HepG2 (cell line): ENCODE data around the gene INO80B. TPM values are rescaled to one million over a fixed set of nuclear protein-coding genes. Genes with fewer than 3 reads are reported as not detected.

Experiments
- BORCS8-MEF2B ChIP-seq: sonication (generic); formaldehyde crosslinking; IDR thresholded peaks from 2 replicates; pipeline ENCODE4 v1.8.0; 2022; ENCODE audit warnings: mild to moderate bottlenecking, missing genetic modification reagents
- DR1 ChIP-seq: sonication (generic); formaldehyde crosslinking; IDR thresholded peaks from 2 replicates; pipeline ENCODE4 v1.8.0; 2021; ENCODE audit warnings: mild to moderate bottlenecking, missing genetic modification reagents, inconsistent platforms
- FOXA1 ChIP-seq, 2 experiments: fragments of 450-650 bp in 1 of 2; sonication (generic) in 1 of 2; formaldehyde crosslinking in 1 of 2; IDR thresholded peaks; 2 replicates each; pipeline versions ENCODE4 v1.4.0 to v1.6.1; 2016 to 2020; ENCODE audit warnings: missing genetic modification reagents in 1 of 2
- FOXK1 ChIP-seq: sonication (generic); formaldehyde crosslinking; IDR thresholded peaks from 2 replicates; pipeline ENCODE4 v1.4.0; 2020; ENCODE audit warnings: low read depth, missing genetic modification reagents, borderline replicate concordance
- IKZF4 ChIP-seq: sonication (generic); formaldehyde crosslinking; IDR thresholded peaks from 2 replicates; pipeline ENCODE4 v1.5.1; 2020; ENCODE audit warnings: borderline replicate concordance, mild to moderate bottlenecking, low read depth, missing genetic modification reagents; ENCODE audit errors: not compliant biosample characterization
- MLLT10 ChIP-seq: sonication (generic); formaldehyde crosslinking; IDR thresholded peaks from 2 replicates; pipeline ENCODE4 v1.4.0; 2020; ENCODE audit warnings: missing genetic modification reagents
- PLRG1 ChIP-seq: fragments of 450-650 bp; conservative IDR thresholded peaks from 2 replicates; pipeline ENCODE4 v1.6.1; 2016
- SOX13 ChIP-seq, 3 experiments: fragments of 450-650 bp in 1 of 3; sonication (generic) in 1 of 3; formaldehyde crosslinking in 1 of 3; IDR thresholded peaks in 2 of 3; conservative IDR thresholded peaks in 1 of 3; 2 replicates each; pipeline versions ENCODE4 v1.5.0 to v1.6.1; 2016 to 2020; ENCODE audit warnings: antibody characterized with exemption in 1 of 3, mild to moderate bottlenecking in 1 of 3, missing compliant biosample characterization in 1 of 3, missing genetic modification reagents in 1 of 3, moderate library complexity in 1 of 3
- YEATS2 ChIP-seq: sonication (generic); formaldehyde crosslinking; IDR thresholded peaks from 2 replicates; pipeline ENCODE4 v1.4.0; 2020; ENCODE audit warnings: missing genetic modification reagents, borderline replicate concordance
- ZNF3 ChIP-seq: IDR thresholded peaks from 2 replicates; pipeline ENCODE4 v1.7.0; 2017; ENCODE audit warnings: inconsistent platforms
- ZNF317 ChIP-seq: sonication (generic); formaldehyde crosslinking; IDR thresholded peaks from 2 replicates; pipeline ENCODE4 v1.5.0; 2020; ENCODE audit warnings: mild to moderate bottlenecking, missing genetic modification reagents
- ZNF598 ChIP-seq: sonication (generic); formaldehyde crosslinking; IDR thresholded peaks from 2 replicates; pipeline ENCODE4 v1.5.1; 2020; ENCODE audit warnings: mild to moderate bottlenecking, missing genetic modification reagents, borderline replicate concordance
- ZNF615 ChIP-seq: sonication (generic); formaldehyde crosslinking; IDR thresholded peaks from 2 replicates; pipeline ENCODE4 v1.5.0; 2020; ENCODE audit warnings: mild to moderate bottlenecking, missing genetic modification reagents, borderline replicate concordance
- ZNF674 ChIP-seq: sonication (generic); formaldehyde crosslinking; IDR thresholded peaks from 2 replicates; pipeline ENCODE4 v1.5.0; 2020; ENCODE audit warnings: low read depth, mild to moderate bottlenecking, missing genetic modification reagents
- ZNF879 ChIP-seq: sonication (generic); formaldehyde crosslinking; IDR thresholded peaks from 2 replicates; pipeline ENCODE4 v1.8.1; 2023; ENCODE audit warnings: missing genetic modification reagents
- polyA plus RNA-seq, 8 experiments: library from polyadenylated mRNA; depleted of rRNA in 3 of 8; stranded (reverse) in 7 of 8; unstranded in 1 of 8; fragments of >200 nt; fragmentation: Illumina TruSeq in 4 of 8; extraction: Trizol in 4 of 8; gene quantifications; 2 replicates each; pipeline versions ENCODE4 v1.2.1 to v1.2.3, GENCODE V29; 2011 to 2016; ENCODE audit warnings: low read depth in 4 of 8, missing spikeins in 1 of 8, mixed read lengths in 1 of 8; ENCODE audit not compliant: insufficient read depth in 1 of 8
- total RNA-seq, 5 experiments: library from RNA; depleted of rRNA; stranded (reverse); fragments of >200 nt; fragmentation: Illumina TruSeq; extraction: Trizol; gene quantifications; 2 replicates each; pipeline ENCODE4 v1.2.3, GENCODE V29; 2016; ENCODE audit warnings: low read depth in 1 of 5
- TF ChIP-seq, protein P1 (sequence below): sonication (generic); formaldehyde crosslinking; IDR thresholded peaks from 2 replicates; pipeline ENCODE4 v1.8.0; 2023; ENCODE audit warnings: mild to moderate bottlenecking, missing genetic modification reagents
- TF ChIP-seq, protein P2 (sequence below): IDR thresholded peaks from 2 replicates; pipeline ENCODE4 v1.6.1; 2016; ENCODE audit warnings: low read depth, missing genetic modification reagents, missing compliant biosample characterization
- TF ChIP-seq, protein P3 (sequence below): sonication (generic); formaldehyde crosslinking; IDR thresholded peaks from 2 replicates; pipeline ENCODE4 v1.4.0; 2020; ENCODE audit warnings: missing genetic modification reagents
- TF ChIP-seq, protein P4 (sequence below): sonication (generic); formaldehyde crosslinking; IDR thresholded peaks from 2 replicates; pipeline ENCODE4 v1.5.1; 2020; ENCODE audit warnings: mild to moderate bottlenecking, moderate library complexity, missing genetic modification reagents

INO80B gene
- total and polyA plus RNA-seq, 2 of the 13 experiments (the other 11 are each of a cell fraction or from before 2014, with no cell fraction given), result 6.2 to 14.5 TPM

DNA sequence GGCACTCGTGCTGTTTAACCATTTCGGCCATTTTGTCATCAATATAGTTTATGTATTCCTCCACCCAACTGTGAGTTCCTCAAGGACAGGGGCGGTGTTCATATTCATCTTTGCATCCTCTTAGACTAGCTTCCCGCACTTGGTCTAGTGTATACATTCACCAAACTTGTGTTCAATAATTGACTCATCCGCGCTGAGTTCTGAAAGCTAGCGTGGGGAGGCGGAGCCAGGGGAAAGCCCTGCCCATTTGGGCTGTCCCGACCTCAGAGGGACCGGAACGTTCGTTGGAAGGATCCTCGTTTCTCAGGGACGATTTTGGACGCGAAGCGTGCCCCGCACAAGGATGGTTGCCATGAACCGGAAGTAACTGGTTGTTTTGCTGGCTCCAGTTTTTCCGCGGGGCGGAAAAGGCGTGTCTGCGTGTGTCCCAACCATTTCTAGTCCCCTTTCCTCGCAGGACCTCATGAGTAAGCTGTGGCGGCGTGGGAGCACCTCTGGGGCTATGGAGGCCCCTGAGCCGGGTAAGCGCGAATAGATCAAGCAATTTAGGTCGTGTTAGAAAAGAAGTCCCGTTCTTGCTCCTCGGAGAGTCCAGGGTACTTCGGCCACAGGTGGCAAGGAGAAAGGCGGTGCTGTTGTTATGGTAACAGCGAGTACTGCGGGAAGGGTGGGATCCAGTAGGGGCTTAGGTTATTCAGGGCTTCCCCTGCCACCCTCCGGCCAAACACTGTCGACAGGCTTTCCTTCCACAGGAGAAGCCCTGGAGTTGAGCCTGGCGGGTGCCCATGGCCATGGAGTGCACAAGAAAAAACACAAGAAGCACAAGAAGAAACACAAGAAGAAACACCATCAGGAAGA is at the start of gene INO80B (continued):
- TF ChIP-seq, protein P1, sequence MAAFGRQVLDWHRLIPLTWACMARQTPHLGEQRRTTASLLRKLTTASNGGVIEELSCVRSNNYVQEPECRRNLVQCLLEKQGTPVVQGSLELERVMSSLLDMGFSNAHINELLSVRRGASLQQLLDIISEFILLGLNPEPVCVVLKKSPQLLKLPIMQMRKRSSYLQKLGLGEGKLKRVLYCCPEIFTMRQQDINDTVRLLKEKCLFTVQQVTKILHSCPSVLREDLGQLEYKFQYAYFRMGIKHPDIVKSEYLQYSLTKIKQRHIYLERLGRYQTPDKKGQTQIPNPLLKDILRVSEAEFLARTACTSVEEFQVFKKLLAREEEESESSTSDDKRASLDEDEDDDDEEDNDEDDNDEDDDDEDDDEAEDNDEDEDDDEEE (CRISPR knock-in tag), result peak; percentile 92; the same call in 1 of the 2 replicates
- no peak for TF ChIP-seq FOXA1 (IDR thresholded peaks at IDR 0.05)
- TF ChIP-seq FOXA1 (CRISPR knock-in tag; IDR thresholded peaks at IDR 0.05), result peak; percentile 57; the same call in 1 of the 2 replicates
- TF ChIP-seq DR1 (CRISPR knock-in tag), result peak; percentile 62
- TF ChIP-seq ZNF879, result no peak
- peak; percentile 97 for TF ChIP-seq YEATS2 (CRISPR knock-in tag)
- TF ChIP-seq, protein P2, sequence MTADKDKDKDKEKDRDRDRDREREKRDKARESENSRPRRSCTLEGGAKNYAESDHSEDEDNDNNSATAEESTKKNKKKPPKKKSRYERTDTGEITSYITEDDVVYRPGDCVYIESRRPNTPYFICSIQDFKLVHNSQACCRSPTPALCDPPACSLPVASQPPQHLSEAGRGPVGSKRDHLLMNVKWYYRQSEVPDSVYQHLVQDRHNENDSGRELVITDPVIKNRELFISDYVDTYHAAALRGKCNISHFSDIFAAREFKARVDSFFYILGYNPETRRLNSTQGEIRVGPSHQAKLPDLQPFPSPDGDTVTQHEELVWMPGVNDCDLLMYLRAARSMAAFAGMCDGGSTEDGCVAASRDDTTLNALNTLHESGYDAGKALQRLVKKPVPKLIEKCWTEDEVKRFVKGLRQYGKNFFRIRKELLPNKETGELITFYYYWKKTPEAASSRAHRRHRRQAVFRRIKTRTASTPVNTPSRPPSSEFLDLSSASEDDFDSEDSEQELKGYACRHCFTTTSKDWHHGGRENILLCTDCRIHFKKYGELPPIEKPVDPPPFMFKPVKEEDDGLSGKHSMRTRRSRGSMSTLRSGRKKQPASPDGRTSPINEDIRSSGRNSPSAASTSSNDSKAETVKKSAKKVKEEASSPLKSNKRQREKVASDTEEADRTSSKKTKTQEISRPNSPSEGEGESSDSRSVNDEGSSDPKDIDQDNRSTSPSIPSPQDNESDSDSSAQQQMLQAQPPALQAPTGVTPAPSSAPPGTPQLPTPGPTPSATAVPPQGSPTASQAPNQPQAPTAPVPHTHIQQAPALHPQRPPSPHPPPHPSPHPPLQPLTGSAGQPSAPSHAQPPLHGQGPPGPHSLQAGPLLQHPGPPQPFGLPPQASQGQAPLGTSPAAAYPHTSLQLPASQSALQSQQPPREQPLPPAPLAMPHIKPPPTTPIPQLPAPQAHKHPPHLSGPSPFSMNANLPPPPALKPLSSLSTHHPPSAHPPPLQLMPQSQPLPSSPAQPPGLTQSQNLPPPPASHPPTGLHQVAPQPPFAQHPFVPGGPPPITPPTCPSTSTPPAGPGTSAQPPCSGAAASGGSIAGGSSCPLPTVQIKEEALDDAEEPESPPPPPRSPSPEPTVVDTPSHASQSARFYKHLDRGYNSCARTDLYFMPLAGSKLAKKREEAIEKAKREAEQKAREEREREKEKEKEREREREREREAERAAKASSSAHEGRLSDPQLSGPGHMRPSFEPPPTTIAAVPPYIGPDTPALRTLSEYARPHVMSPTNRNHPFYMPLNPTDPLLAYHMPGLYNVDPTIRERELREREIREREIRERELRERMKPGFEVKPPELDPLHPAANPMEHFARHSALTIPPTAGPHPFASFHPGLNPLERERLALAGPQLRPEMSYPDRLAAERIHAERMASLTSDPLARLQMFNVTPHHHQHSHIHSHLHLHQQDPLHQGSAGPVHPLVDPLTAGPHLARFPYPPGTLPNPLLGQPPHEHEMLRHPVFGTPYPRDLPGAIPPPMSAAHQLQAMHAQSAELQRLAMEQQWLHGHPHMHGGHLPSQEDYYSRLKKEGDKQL, result peak; percentile 70
- TF ChIP-seq BORCS8-MEF2B (CRISPR knock-in tag), result peak; percentile 91
- TF ChIP-seq, protein P3, sequence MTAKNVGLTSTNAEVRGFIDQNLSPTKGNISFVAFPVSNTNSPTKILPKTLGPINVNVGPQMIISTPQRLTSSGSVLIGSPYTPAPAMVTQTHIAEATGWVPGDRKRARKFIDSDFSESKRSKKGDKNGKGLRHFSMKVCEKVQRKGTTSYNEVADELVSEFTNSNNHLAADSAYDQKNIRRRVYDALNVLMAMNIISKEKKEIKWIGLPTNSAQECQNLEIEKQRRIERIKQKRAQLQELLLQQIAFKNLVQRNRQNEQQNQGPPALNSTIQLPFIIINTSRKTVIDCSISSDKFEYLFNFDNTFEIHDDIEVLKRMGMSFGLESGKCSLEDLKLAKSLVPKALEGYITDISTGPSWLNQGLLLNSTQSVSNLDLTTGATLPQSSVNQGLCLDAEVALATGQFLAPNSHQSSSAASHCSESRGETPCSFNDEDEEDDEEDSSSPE (CRISPR knock-in tag), result peak; percentile 74
- TF ChIP-seq SOX13 (IDR thresholded peaks at IDR 0.05), result no peak
- TF ChIP-seq SOX13 (CRISPR knock-in tag; conservative IDR thresholded peaks at IDR 0.05 in 1 of 2, IDR thresholded peaks at IDR 0.05 in 1 of 2), result peak; percentile 27 to 68; a peak in 2 of 4 replicates
- TF ChIP-seq ZNF598 (CRISPR knock-in tag), result peak; percentile 98; the same call in 1 of the 2 replicates
- TF ChIP-seq ZNF615, result peak; percentile 82; the same call in 1 of the 2 replicates
- TF ChIP-seq, protein P4, sequence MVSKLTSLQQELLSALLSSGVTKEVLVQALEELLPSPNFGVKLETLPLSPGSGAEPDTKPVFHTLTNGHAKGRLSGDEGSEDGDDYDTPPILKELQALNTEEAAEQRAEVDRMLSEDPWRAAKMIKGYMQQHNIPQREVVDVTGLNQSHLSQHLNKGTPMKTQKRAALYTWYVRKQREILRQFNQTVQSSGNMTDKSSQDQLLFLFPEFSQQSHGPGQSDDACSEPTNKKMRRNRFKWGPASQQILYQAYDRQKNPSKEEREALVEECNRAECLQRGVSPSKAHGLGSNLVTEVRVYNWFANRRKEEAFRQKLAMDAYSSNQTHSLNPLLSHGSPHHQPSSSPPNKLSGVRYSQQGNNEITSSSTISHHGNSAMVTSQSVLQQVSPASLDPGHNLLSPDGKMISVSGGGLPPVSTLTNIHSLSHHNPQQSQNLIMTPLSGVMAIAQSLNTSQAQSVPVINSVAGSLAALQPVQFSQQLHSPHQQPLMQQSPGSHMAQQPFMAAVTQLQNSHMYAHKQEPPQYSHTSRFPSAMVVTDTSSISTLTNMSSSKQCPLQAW (CRISPR knock-in tag), result peak; percentile 98
- TF ChIP-seq FOXK1 (CRISPR knock-in tag), result peak; percentile 98
- TF ChIP-seq ZNF317 (CRISPR knock-in tag), result peak; percentile 76
- peak; percentile 32; the same call in 1 of the 2 replicates for TF ChIP-seq ZNF3 (CRISPR knock-in tag)
- TF ChIP-seq MLLT10, result no peak
- no peak for TF ChIP-seq ZNF674 (CRISPR knock-in tag)
- peak; percentile 39 for TF ChIP-seq IKZF4 (CRISPR knock-in tag)
- no peak for TF ChIP-seq PLRG1
